H1 (cell line): ENCODE measurements around the gene HMCES. TPM values are rescaled to one million over a fixed set of nuclear protein-coding genes. Genes with fewer than 3 reads are reported as not detected.

Experiments used
- CTCF ChIA-PET: fragments of 300-600 bp; sonication (Branson Sonifier 250); formaldehyde crosslinking; loops from one replicate; lab custom pipeline; 2021; ENCODE audit not compliant: partially characterized antibody; lab: Charles Lee
- POLR2A ChIA-PET: fragments of 300-600 bp; sonication (Branson Sonifier 250); formaldehyde crosslinking; loops from one replicate; lab custom pipeline; 2021; ENCODE audit warnings: inconsistent platforms; ENCODE audit not compliant: partially characterized antibody; lab: Charles Lee
- DNase-seq, 2 experiments: peaks; one replicate each; pipeline versions ENCODE4 v3.0.0 to v3.0.0-alpha.2; 2010 to 2022; ENCODE audit warnings: low spot score in 2 of 2, low read depth in 1 of 2, mixed read lengths in 1 of 2
- FAIRE-seq: peaks from 2 replicates; lab custom pipeline; 2011; peaks lifted over from hg19 to GRCh38; lab: Jason Lieb, UNC
- H2AFZ ChIP-seq: 2 replicates; pipeline ENCODE4 v1.8.1; 2012; ENCODE audit warnings: low read length, inconsistent platforms
- H2AK5ac ChIP-seq: 2 replicates; pipeline ENCODE4 v1.6.1; 2013; ENCODE audit warnings: low read depth, low read length
- H2BK120ac ChIP-seq: replicated peaks from 2 replicates; pipeline ENCODE3; 2013; ENCODE audit warnings: low read depth, low read length, inconsistent platforms
- H2BK12ac ChIP-seq: 2 replicates; pipeline ENCODE4 v1.6.1; 2013; ENCODE audit warnings: low read depth, low read length
- H2BK15ac ChIP-seq: 2 replicates; pipeline ENCODE4 v1.6.1; 2013; ENCODE audit warnings: low read length
- H2BK20ac ChIP-seq: 2 replicates; pipeline ENCODE4 v1.6.1; 2013; ENCODE audit warnings: low read length
- H2BK5ac ChIP-seq: 2 replicates; pipeline ENCODE4 v1.6.1; 2013; ENCODE audit warnings: low read depth, low read length
- H3K14ac ChIP-seq: 2 replicates; pipeline ENCODE4 v1.6.1; 2013; ENCODE audit warnings: inconsistent platforms; ENCODE audit not compliant: insufficient read length
- H3K18ac ChIP-seq: 2 replicates; pipeline ENCODE4 v1.6.1; 2013; ENCODE audit warnings: low read length; ENCODE audit errors: extremely low read depth
- H3K23ac ChIP-seq: 2 replicates; pipeline ENCODE4 v1.6.1; 2013; ENCODE audit warnings: inconsistent platforms; ENCODE audit not compliant: insufficient read length
- H3K23me2 ChIP-seq: 2 replicates; pipeline ENCODE4 v1.6.1; 2013; ENCODE audit warnings: low read depth, low read length
- H3K27ac ChIP-seq: 2 replicates; pipeline ENCODE4 v1.6.1; 2011; ENCODE audit warnings: low read depth, low read length, inconsistent platforms
- H3K27me3 ChIP-seq, 4 experiments: replicated peaks in 1 of 4; 1 replicate in 1 of 4; 2 replicates in 3 of 4; pipeline versions ENCODE4 v1.6.1 to v1.8.1; 2011 to 2013; ENCODE audit warnings: low read length in 3 of 4, mild to moderate bottlenecking in 3 of 4, inconsistent platforms in 2 of 4, mixed read lengths in 2 of 4, moderate library complexity in 1 of 4; ENCODE audit not compliant: control insufficient read depth in 3 of 4, insufficient read depth in 3 of 4; ENCODE audit errors: extremely low read depth in 1 of 4
- H3K36me3 ChIP-seq, 4 experiments: 2 replicates each; pipeline versions ENCODE4 v1.6.1 to v1.8.1; 2011 to 2013; ENCODE audit warnings: mild to moderate bottlenecking in 4 of 4, low read length in 3 of 4, moderate library complexity in 2 of 4, control low read depth in 1 of 4, inconsistent platforms in 1 of 4; ENCODE audit not compliant: insufficient read depth in 4 of 4, control insufficient read depth in 2 of 4
- H3K4ac ChIP-seq: replicated peaks from 2 replicates; pipeline ENCODE3; 2013; ENCODE audit warnings: low read length, low read depth, mixed read lengths, inconsistent platforms; ENCODE audit not compliant: insufficient read length
- H3K4me1 ChIP-seq, 4 experiments: replicated peaks in 1 of 4; 1 replicate in 1 of 4; 2 replicates in 3 of 4; pipeline versions ENCODE4 v1.6.1 to v1.8.1; 2011 to 2013; ENCODE audit warnings: low read length in 3 of 4, inconsistent platforms in 2 of 4, mixed read lengths in 1 of 4; ENCODE audit not compliant: insufficient read depth in 4 of 4, control insufficient read depth in 3 of 4
- H3K4me2 ChIP-seq, 2 experiments: 2 replicates each; pipeline versions ENCODE4 v1.6.1 to v1.8.1; 2011 to 2013; ENCODE audit warnings: low read depth in 2 of 2, low read length in 2 of 2, control low read depth in 1 of 2, inconsistent platforms in 1 of 2, mild to moderate bottlenecking in 1 of 2; ENCODE audit not compliant: insufficient read depth in 1 of 2
- H3K4me3 ChIP-seq, 4 experiments: fragments of 200-600, 300-600 bp in 1 of 4; sonication (generic), shearing (Covaris generic), sonication (Bioruptor Twin) in 1 of 4; 2 replicates each; pipeline versions ENCODE4 v1.5.1 to v1.8.1; 2011 to 2016; ENCODE audit warnings: low read length in 4 of 4, low read depth in 3 of 4, control low read depth in 2 of 4, inconsistent platforms in 2 of 4, mild to moderate bottlenecking in 2 of 4, mixed read lengths in 1 of 4, moderate library complexity in 1 of 4; ENCODE audit not compliant: insufficient read depth in 2 of 4; ENCODE audit errors: extremely low read depth in 1 of 4
- H3K56ac ChIP-seq: replicated peaks from 2 replicates; pipeline ENCODE3; 2013; ENCODE audit warnings: low read depth, mild to moderate bottlenecking, mixed read lengths, low read length, inconsistent platforms; ENCODE audit not compliant: insufficient read length
- H3K79me1 ChIP-seq: 2 replicates; pipeline ENCODE4 v1.6.1; 2013; ENCODE audit warnings: low read depth, low read length, control low read depth
- H3K79me2 ChIP-seq, 2 experiments: 2 replicates each; pipeline versions ENCODE4 v1.6.1 to v1.8.1; 2012 to 2013; ENCODE audit warnings: low read length in 2 of 2, mild to moderate bottlenecking in 2 of 2, inconsistent platforms in 1 of 2; ENCODE audit not compliant: insufficient read depth in 2 of 2, control insufficient read depth in 1 of 2
- H3K9ac ChIP-seq, 4 experiments: replicated peaks in 1 of 4; 1 replicate in 1 of 4; 2 replicates in 3 of 4; pipeline versions ENCODE4 v1.6.1 to v1.8.1; 2011 to 2013; ENCODE audit warnings: low read depth in 3 of 4, low read length in 3 of 4, control low read depth in 2 of 4, mild to moderate bottlenecking in 2 of 4, moderate library complexity in 2 of 4, inconsistent platforms in 1 of 4; ENCODE audit errors: extremely low read depth in 1 of 4
- H3K9me3 ChIP-seq, 2 experiments: 2 replicates each; pipeline versions ENCODE4 v1.6.1 to v1.8.1; 2012 to 2013; ENCODE audit warnings: mild to moderate bottlenecking in 2 of 2, moderate library complexity in 2 of 2, control low read depth in 1 of 2, inconsistent platforms in 1 of 2, low read depth in 1 of 2, low read length in 1 of 2, mixed read lengths in 1 of 2; ENCODE audit not compliant: insufficient read depth in 2 of 2
- H4K20me1 ChIP-seq, 2 experiments: replicated peaks in 1 of 2; 2 replicates each; pipeline versions ENCODE3 to v1.8.1; 2011 to 2013; ENCODE audit warnings: inconsistent platforms in 2 of 2, low read length in 2 of 2, mild to moderate bottlenecking in 1 of 2; ENCODE audit not compliant: insufficient read depth in 2 of 2, control insufficient read depth in 1 of 2
- H4K5ac ChIP-seq: 2 replicates; pipeline ENCODE4 v1.6.1; 2013; ENCODE audit warnings: low read length, low read depth, mixed read lengths, inconsistent platforms; ENCODE audit not compliant: insufficient read length
- H4K8ac ChIP-seq: 2 replicates; pipeline ENCODE4 v1.8.0; 2013; ENCODE audit warnings: mild to moderate bottlenecking, moderate library complexity, low read length, inconsistent platforms; ENCODE audit not compliant: insufficient read depth; ENCODE audit errors: extremely low read depth
- H4K91ac ChIP-seq: replicated peaks from 2 replicates; pipeline ENCODE3; 2013; ENCODE audit warnings: low read length, mixed read lengths, inconsistent platforms; ENCODE audit not compliant: insufficient read length
- BACH1 ChIP-seq: IDR thresholded peaks from 2 replicates; pipeline ENCODE4 v1.6.1; 2012; ENCODE audit warnings: low read length, improper control_type of control experiment
- CEBPB ChIP-seq: IDR thresholded peaks from 2 replicates; pipeline ENCODE4 v1.6.1; 2012; ENCODE audit warnings: low read depth, low read length
- CHD2 ChIP-seq: IDR thresholded peaks from 2 replicates; pipeline ENCODE4 v1.6.1; 2012; ENCODE audit warnings: low read length, improper control_type of control experiment
- EGR1 ChIP-seq: IDR thresholded peaks from 2 replicates; pipeline ENCODE4 v1.6.1; 2011; ENCODE audit warnings: low read depth, low read length, borderline replicate concordance
- FOSL1 ChIP-seq: IDR thresholded peaks from 2 replicates; pipeline ENCODE4 v1.6.1; 2011; ENCODE audit warnings: mild to moderate bottlenecking, low read depth, low read length, moderate library complexity; ENCODE audit not compliant: insufficient read depth
- GTF2F1 ChIP-seq: IDR thresholded peaks from 2 replicates; pipeline ENCODE4 v1.6.1; 2012; ENCODE audit warnings: low read depth, low read length, improper control_type of control experiment, borderline replicate concordance
- HDAC2 ChIP-seq, 2 experiments: fragments of 300-600 bp in 1 of 2; sonication (generic) in 1 of 2; IDR thresholded peaks; 2 replicates each; pipeline ENCODE4 v1.6.1; 2011 to 2012; ENCODE audit warnings: low read depth in 2 of 2, low read length in 2 of 2, mild to moderate bottlenecking in 2 of 2, moderate library complexity in 2 of 2, borderline replicate concordance in 1 of 2, inconsistent platforms in 1 of 2
- NRF1 ChIP-seq: IDR thresholded peaks from 2 replicates; pipeline ENCODE4 v1.6.1; 2011; ENCODE audit warnings: mild to moderate bottlenecking, low read depth, low read length, improper control_type of control experiment
- RFX5 ChIP-seq: IDR thresholded peaks from 2 replicates; pipeline ENCODE4 v1.6.1; 2011; ENCODE audit warnings: low read depth, low read length, improper control_type of control experiment, borderline replicate concordance
- SAP30 ChIP-seq: fragments of 300-600 bp; sonication (generic); IDR thresholded peaks from 2 replicates; pipeline ENCODE4 v1.7.1; 2012; ENCODE audit warnings: low read length, moderate library complexity, mild to moderate bottlenecking, inconsistent platforms; ENCODE audit not compliant: insufficient read depth, insufficient replicate concordance
- SIN3A ChIP-seq, 2 experiments: IDR thresholded peaks in 1 of 2; conservative IDR thresholded peaks in 1 of 2; 2 replicates each; pipeline ENCODE4 v1.6.1; 2011 to 2012; ENCODE audit warnings: low read length in 2 of 2, improper control_type of control experiment in 1 of 2, low read depth in 1 of 2, mild to moderate bottlenecking in 1 of 2
- SP2 ChIP-seq: IDR thresholded peaks from 2 replicates; pipeline ENCODE4 v1.6.1; 2012; ENCODE audit warnings: mild to moderate bottlenecking, low read length, inconsistent platforms
- TAF7 ChIP-seq: optimal IDR thresholded peaks from 2 replicates; pipeline ENCODE3; 2011; ENCODE audit warnings: low read depth, mild to moderate bottlenecking, inconsistent platforms, low read length, moderate library complexity, borderline replicate concordance
- TBP ChIP-seq: IDR thresholded peaks from 2 replicates; pipeline ENCODE4 v1.6.1; 2011; ENCODE audit warnings: low read depth, low read length, improper control_type of control experiment
- WGBS, 2 experiments: shearing (Covaris generic) in 1 of 2; methylation state at CpG; one replicate each; pipeline versions ENCODE4 v1.1.6 to v1.1.7; 2013 to 2015; ENCODE audit warnings: low lambda C conversion rate in 2 of 2, mixed read lengths in 2 of 2, inconsistent platforms in 1 of 2, low coverage in 1 of 2, missing lambda C conversion rate in 1 of 2; ENCODE audit not compliant: insufficient replicate concordance in 2 of 2, insufficient coverage in 1 of 2, insufficient read length in 1 of 2; ENCODE audit errors: extremely low coverage in 1 of 2, missing lambda C conversion rate in 1 of 2; 5-methylcytosine and 5-hydroxymethylcytosine counted together
- polyA plus RNA-seq, 7 experiments: library from polyadenylated mRNA; depleted of rRNA in 3 of 7; stranded (reverse) in 5 of 7; unstranded in 2 of 7; fragments of >200 nt in 5 of 7; fragments of 200-250 nt in 2 of 7; gene quantifications; 1 replicate in 5 of 7; 2 replicates in 1 of 7; 4 replicates in 1 of 7; pipeline versions ENCODE4 v1.2.1 to v1.2.3, GENCODE V29; 2011 to 2013; ENCODE audit warnings: missing spikeins in 2 of 7, mixed read lengths in 2 of 7
- total RNA-seq: library from RNA; stranded (reverse); fragmentation: NEBNext Ultra II Directional; extraction: Animal tissue kit (Norgen Biotek cat#: 25700); gene quantifications from 2 replicates; pipeline ENCODE4 v1.2.1, GENCODE V29; 2021

Gene HMCES
- total and polyA plus RNA-seq, 2 of the 8 experiments (the other 6 are each of a cell fraction or from before 2014, with no cell fraction given): 27.6 to 49.5 TPM

DNA sequence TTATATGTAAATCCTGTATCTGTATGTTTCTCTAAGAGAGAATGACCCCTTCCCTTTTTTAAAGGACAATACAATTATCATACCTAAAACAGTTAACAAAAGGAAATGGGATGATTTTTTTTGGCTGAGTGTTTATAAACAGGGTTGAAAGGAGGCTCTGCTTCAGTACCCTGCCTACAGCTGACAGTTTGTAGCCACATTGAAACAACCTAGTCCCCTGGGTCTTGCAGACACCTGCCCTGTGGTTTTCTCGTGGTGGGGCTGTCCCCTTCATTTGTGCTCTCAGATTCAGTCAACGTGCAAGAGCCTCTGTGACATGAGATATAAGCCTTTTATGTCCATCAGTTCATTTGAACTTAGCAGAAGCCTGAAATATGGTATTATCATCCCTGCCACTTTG, 2.3 kb upstream of the HMCES start:
- H2BK20ac ChIP-seq: no peak overlapping the region
- TF ChIP-seq CHD2 (no peak), SP2 (no peak), CEBPB (no peak), EGR1 (no peak), FOSL1 (no peak), GTF2F1 (no peak), NRF1 (no peak), SAP30 (no peak), BACH1 (no peak), RFX5 (no peak), HDAC2 (IDR thresholded peaks at IDR 0.05; ENCODE audit: borderline replicate concordance in 1 of 2, low read depth in 2 of 2, low read length in 2 of 2) (no peak), SIN3A (conservative IDR thresholded peaks at IDR 0.05 in 1 of 2, IDR thresholded peaks at IDR 0.05 in 1 of 2; ENCODE audit: low read depth in 1 of 2, low read length in 2 of 2) (no peak), TAF7 (no peak), TBP (no peak)

More for the DNA sequence above, 2.3 kb upstream of the HMCES start:
- Histone ChIP-seq H3K4me2 (no peak overlapping the region), H2BK5ac (no peak overlapping the region), H3K9ac (no peak overlapping the region), H3K4me3 (no peak overlapping the region), H2AFZ (no peak overlapping the region), H2BK15ac (no peak overlapping the region), H3K56ac (no peak overlapping the region), H3K36me3 (peaks cover 14 to 56% (median 42%) of the 10 kb centered on the region in 4 experiments), H2BK120ac (no peak overlapping the region), H3K14ac (no peak overlapping the region), H3K79me2 (peaks cover 0 to 4% of the 10 kb centered on the region in 2 experiments; a peak in 2 of 4 replicates), H4K8ac (no peak overlapping the region), H4K5ac (no peak overlapping the region), H2AK5ac (no peak overlapping the region), H4K20me1 (peaks cover 0 to 2% of the 10 kb centered on the region in 2 experiments), H3K79me1 (no peaks in the 10 kb centered on the region), H3K9me3 (no peaks in the 10 kb centered on the region), H3K4me1 (peaks cover 0 to 13% (median 6%) of the 10 kb centered on the region in 4 experiments; a peak in 6 of 7 replicates), H3K4ac (no peak overlapping the region), H3K23me2 (peaks cover 7% of the 10 kb centered on the region; the same call in 1 of the 2 replicates), H3K27ac (no peak overlapping the region), H3K23ac (no peak overlapping the region), H4K91ac (no peak overlapping the region), H2BK12ac (no peak overlapping the region), H3K18ac (no peak overlapping the region), H3K27me3 (no peaks in the 10 kb centered on the region)
- CTCF ChIA-PET: interaction anchor here (1.4 to 3.0 kb wide), 2 partner anchors 10 to 40 kb away, joined by 3 to 13 read pairs; a partner anchor contains a TSS
- WGBS, 2 experiments: 95% methylated on average over 2 of the region's 2 CpGs; no CpG with 5 or more reads in 1 of the 2 experiments
- FAIRE-seq: no peak
- POLR2A ChIA-PET: interaction anchor here (1.4 to 5.4 kb wide), 2 partner anchors 29 to 41 kb away, joined by 4 to 92 read pairs; a partner anchor contains a TSS
- DNase-seq: no peak
